Activated naive CD8-positive, alpha-beta T cell treated with anti-CD3 and anti-CD28 coated beads for 36 hours (primary cell): Measurements from ENCODE around the gene MESP1. TPM values are rescaled to one million over a fixed set of nuclear protein-coding genes. Genes with fewer than 3 reads are reported as not detected.
A peak's percentile ranks its signal among the peaks of the same experiment; 100 is the strongest.

Experiments used
- DNase-seq: peaks from one replicate; pipeline ENCODE4 v3.0.0; 2021
- H3K27ac Mint-ChIP-seq: one replicate; pipeline ENCODE4 v1.8.0; 2022; ENCODE audit warnings: mild to moderate bottlenecking, moderate library complexity, mixed read lengths
- H3K27me3 Mint-ChIP-seq: one replicate; pipeline ENCODE4 v1.8.0; 2022; ENCODE audit warnings: mild to moderate bottlenecking, mixed read lengths
- H3K36me3 Mint-ChIP-seq: one replicate; pipeline ENCODE4 v1.8.0; 2021; ENCODE audit warnings: mild to moderate bottlenecking, mixed read lengths
- H3K4me1 Mint-ChIP-seq: one replicate; pipeline ENCODE4 v1.8.0; 2021; ENCODE audit warnings: mixed read lengths
- H3K4me3 Mint-ChIP-seq: one replicate; pipeline ENCODE4 v1.8.0; 2022; ENCODE audit warnings: mild to moderate bottlenecking, moderate library complexity, mixed read lengths
- H3K9me3 Mint-ChIP-seq: one replicate; pipeline ENCODE4 v1.8.0; 2022; ENCODE audit warnings: mixed read lengths
- total RNA-seq, 2 experiments: library from RNA; stranded (reverse); gene quantifications; one replicate each; pipeline ENCODE4 v1.2.3, GENCODE V29; 2021

Gene MESP1
- total RNA-seq, 2 experiments from 2014 or later: 4.2 to 4.5 TPM

GRCh38 chr15:89754361-89755154, 3.5 kb upstream of the MESP1 start:
- Mint-ChIP-seq H3K4me1 (no peaks in the 10 kb centered on the region), H3K36me3 (no peaks in the 10 kb centered on the region), H3K4me3 (no peak overlapping the region), H3K27ac (no peak overlapping the region), H3K27me3 (peaks cover 17% of the 10 kb centered on the region), H3K9me3 (no peaks in the 10 kb centered on the region)
- no peak for DNase-seq

- Mint-ChIP-seq H3K4me3 (no peak overlapping the region), H3K9me3 (no peaks in the 10 kb centered on the region), H3K36me3 (no peaks in the 10 kb centered on the region), H3K4me1 (no peaks in the 10 kb centered on the region), H3K27me3 (peaks cover 19% of the 10 kb centered on the region), H3K27ac (no peak overlapping the region)
- DNase-seq: no peak
These were observed 2.8 kb upstream of the MESP1 start for GRCh38 chr15:89753855-89754254.

- Mint-ChIP-seq H3K27ac (no peak overlapping the region), H3K4me3 (no peak overlapping the region), H3K27me3 (peaks cover 19% of the 10 kb centered on the region), H3K4me1 (no peaks in the 10 kb centered on the region), H3K9me3 (no peaks in the 10 kb centered on the region), H3K36me3 (no peaks in the 10 kb centered on the region)
- DNase-seq: no peak
These were observed 699 bp upstream of the MESP1 start for GRCh38 chr15:89751748-89752147.

- DNase-seq: peak; percentile 9
- no peak overlapping the region for H3K27ac Mint-ChIP-seq
- peak overlapping the region; percentile 77 for H3K4me3 Mint-ChIP-seq
- no peaks in the 10 kb centered on the region for H3K9me3 Mint-ChIP-seq
- peaks cover 19% of the 10 kb centered on the region for H3K27me3 Mint-ChIP-seq
- no peaks in the 10 kb centered on the region for H3K4me1 Mint-ChIP-seq
- H3K36me3 Mint-ChIP-seq: no peaks in the 10 kb centered on the region
These were observed 994 bp downstream of the MESP1 start for GRCh38 chr15:89749951-89750559.

- Mint-ChIP-seq H3K27me3 (peaks cover 17% of the 10 kb centered on the region), H3K9me3 (no peaks in the 10 kb centered on the region), H3K4me1 (no peaks in the 10 kb centered on the region), H3K36me3 (no peaks in the 10 kb centered on the region), H3K4me3 (peak overlapping the region; percentile 77), H3K27ac (no peak overlapping the region)
- no peak for DNase-seq
These were observed 1.5 kb downstream of the MESP1 start for GRCh38 chr15:89749526-89749925.

GRCh38 chr15:89749054-89749453, 2.0 kb downstream of the MESP1 start:
- no peaks in the 10 kb centered on the region for H3K4me1 Mint-ChIP-seq
- no peak for DNase-seq
- H3K36me3 Mint-ChIP-seq: no peaks in the 10 kb centered on the region
- peaks cover 16% of the 10 kb centered on the region for H3K27me3 Mint-ChIP-seq
- H3K4me3 Mint-ChIP-seq: no peak overlapping the region
- H3K9me3 Mint-ChIP-seq: no peaks in the 10 kb centered on the region
- H3K27ac Mint-ChIP-seq: no peak overlapping the region

GRCh38 chr15:89747708-89748682, 3.1 kb downstream of the MESP1 start:
- Mint-ChIP-seq H3K27ac (no peak overlapping the region), H3K4me1 (no peaks in the 10 kb centered on the region), H3K4me3 (peak overlapping the region; percentile 11), H3K9me3 (no peaks in the 10 kb centered on the region), H3K36me3 (no peaks in the 10 kb centered on the region), H3K27me3 (peaks cover 16% of the 10 kb centered on the region)
- DNase-seq: no peak

GRCh38 chr15:89746386-89746780, 4.7 kb downstream of the MESP1 start:
- no peak overlapping the region for H3K27ac Mint-ChIP-seq
- no peaks in the 10 kb centered on the region for H3K36me3 Mint-ChIP-seq
- no peaks in the 10 kb centered on the region for H3K4me1 Mint-ChIP-seq
- no peak for DNase-seq
- peaks cover 8% of the 10 kb centered on the region for H3K27me3 Mint-ChIP-seq
- no peak overlapping the region for H3K4me3 Mint-ChIP-seq
- H3K9me3 Mint-ChIP-seq: no peaks in the 10 kb centered on the region

GRCh38 chr15:89745768-89746167, 5.3 kb downstream of the MESP1 start:
- Mint-ChIP-seq H3K27ac (no peak overlapping the region), H3K4me1 (no peaks in the 10 kb centered on the region), H3K9me3 (no peaks in the 10 kb centered on the region), H3K4me3 (no peak overlapping the region), H3K27me3 (peaks cover 8% of the 10 kb centered on the region), H3K36me3 (no peaks in the 10 kb centered on the region)
- DNase-seq: no peak

- Mint-ChIP-seq H3K27me3 (peaks cover 8% of the 10 kb centered on the region), H3K4me3 (no peak overlapping the region), H3K27ac (no peak overlapping the region), H3K36me3 (no peaks in the 10 kb centered on the region), H3K9me3 (no peaks in the 10 kb centered on the region), H3K4me1 (peaks cover under 1% of the 10 kb centered on the region)
- no peak for DNase-seq
These were observed 5.9 kb downstream of the MESP1 start for GRCh38 chr15:89745131-89745530.

GRCh38 chr15:89743594-89743993, 7.5 kb downstream of the MESP1 start:
- no peak overlapping the region for H3K27ac Mint-ChIP-seq
- no peaks in the 10 kb centered on the region for H3K36me3 Mint-ChIP-seq
- DNase-seq: no peak
- H3K27me3 Mint-ChIP-seq: no peaks in the 10 kb centered on the region
- H3K4me3 Mint-ChIP-seq: no peak overlapping the region
- H3K4me1 Mint-ChIP-seq: peaks cover 1% of the 10 kb centered on the region
- H3K9me3 Mint-ChIP-seq: no peaks in the 10 kb centered on the region

GRCh38 chr15:89743011-89743410, 8.0 kb downstream of the MESP1 start:
- Mint-ChIP-seq H3K36me3 (no peaks in the 10 kb centered on the region), H3K27me3 (no peaks in the 10 kb centered on the region), H3K4me3 (no peak overlapping the region), H3K9me3 (no peaks in the 10 kb centered on the region), H3K4me1 (peaks cover 1% of the 10 kb centered on the region), H3K27ac (no peak overlapping the region)
- no peak for DNase-seq

GRCh38 chr15:89740137-89740536, 10.9 kb downstream of the MESP1 start:
- H3K4me3 Mint-ChIP-seq: no peak overlapping the region
- H3K27me3 Mint-ChIP-seq: no peaks in the 10 kb centered on the region
- H3K4me1 Mint-ChIP-seq: peaks cover 1% of the 10 kb centered on the region
- DNase-seq: peak; percentile 45
- H3K36me3 Mint-ChIP-seq: no peaks in the 10 kb centered on the region
- no peak overlapping the region for H3K27ac Mint-ChIP-seq
- H3K9me3 Mint-ChIP-seq: no peaks in the 10 kb centered on the region

- H3K4me1 Mint-ChIP-seq: peaks cover 1% of the 10 kb centered on the region
- H3K27me3 Mint-ChIP-seq: no peaks in the 10 kb centered on the region
- H3K4me3 Mint-ChIP-seq: no peak overlapping the region
- H3K36me3 Mint-ChIP-seq: no peaks in the 10 kb centered on the region
- no peak overlapping the region for H3K27ac Mint-ChIP-seq
- no peak for DNase-seq
- no peaks in the 10 kb centered on the region for H3K9me3 Mint-ChIP-seq
These were observed 15.3 kb downstream of the MESP1 start for GRCh38 chr15:89735773-89736172.
